GF-D8 (cell line): Measurements from ENCODE around the gene MYO3B.
"Not testable (repeated sequence)": the region's sequence is repeated elsewhere in the genome, so short reads cannot be mapped to it uniquely, and the experiment has no call there.

Experiments used
- DNase-seq: peaks from one replicate; lab custom pipeline; 2025; lab: John Stamatoyannopoulos, UW

Gene MYO3B

DNA sequence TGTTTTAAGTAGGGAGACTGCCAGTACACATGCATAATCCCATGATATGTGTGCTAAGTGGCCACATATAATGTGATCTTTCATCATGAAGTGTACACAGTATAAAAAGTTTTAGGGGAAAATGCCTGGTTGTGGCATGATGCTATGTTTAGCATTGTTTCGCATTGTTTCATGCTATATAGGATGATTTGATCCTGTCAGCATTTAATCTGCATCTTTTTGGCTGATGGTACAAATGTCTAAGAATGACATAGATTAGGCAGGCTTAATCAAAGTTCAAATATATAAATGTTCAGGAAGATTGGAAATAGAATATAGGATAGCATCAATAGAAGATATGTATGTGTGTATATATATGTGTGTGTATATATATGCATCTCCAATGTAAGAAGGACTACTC lies 83.6 kb downstream of the MYO3B start:
- DNase-seq, result no peak

DNA sequence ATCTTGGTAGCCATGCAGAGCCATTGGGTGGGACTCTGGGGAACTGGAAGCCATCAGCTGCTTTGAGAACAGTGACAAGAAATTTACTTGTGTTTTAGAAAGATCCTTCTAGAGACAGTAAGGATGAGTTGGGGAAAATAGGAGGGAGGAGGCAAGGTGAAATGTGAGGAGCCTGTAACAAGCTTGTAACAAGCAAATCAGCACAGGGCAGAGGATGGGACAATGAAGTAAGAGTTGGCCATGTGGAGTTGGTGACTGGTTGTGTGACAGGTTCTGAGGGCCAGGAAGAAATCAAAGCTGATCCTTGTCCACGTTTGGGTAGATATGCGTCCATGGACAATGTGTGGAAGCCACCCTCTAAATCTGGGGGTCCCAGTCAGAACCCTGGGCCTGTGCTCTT lies 84.4 kb downstream of the MYO3B start:
- DNase-seq, result no peak

- no peak for DNase-seq
Measured at GRCh38 chr2:170262806-170263205, 84.9 kb downstream of the MYO3B start.

DNA sequence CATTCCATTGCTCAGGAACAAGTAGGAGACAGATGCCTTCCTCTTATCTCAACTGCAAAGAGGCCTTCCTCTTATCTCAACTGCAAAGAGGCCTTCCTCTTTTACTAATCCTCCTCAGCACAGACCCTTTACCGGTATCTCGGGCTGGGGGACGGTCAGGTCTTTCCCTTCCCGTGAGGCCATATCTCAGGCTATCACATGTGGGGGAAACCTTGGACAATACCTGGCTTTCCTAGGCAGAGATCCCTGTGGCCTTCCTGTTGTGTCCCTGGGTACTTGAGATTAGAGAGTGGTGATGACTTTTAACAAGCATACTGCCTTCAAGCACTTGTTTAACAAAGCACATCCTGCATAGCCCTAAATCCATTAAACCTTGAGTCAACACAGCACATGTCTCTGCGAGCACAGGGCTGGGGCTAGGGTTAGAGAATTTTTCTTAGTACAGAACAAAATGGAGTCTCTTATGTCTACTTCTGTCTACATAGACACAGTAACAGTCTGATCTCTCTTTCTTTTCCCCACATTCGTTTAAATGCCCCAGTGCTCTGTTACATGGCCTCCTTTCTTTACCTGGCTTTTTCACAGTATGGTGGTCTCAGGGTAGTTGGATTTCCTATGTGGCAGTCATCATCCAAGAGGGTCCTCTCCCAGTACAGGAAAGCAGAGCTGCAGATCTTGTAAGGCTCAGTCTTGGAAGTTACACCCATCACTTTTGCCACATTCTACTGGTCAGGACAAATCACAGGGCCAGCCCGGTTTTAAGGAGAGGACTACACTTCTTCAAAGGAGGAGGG lies 86.0 kb downstream of the MYO3B start:
- peak; percentile 6 for DNase-seq

DNA sequence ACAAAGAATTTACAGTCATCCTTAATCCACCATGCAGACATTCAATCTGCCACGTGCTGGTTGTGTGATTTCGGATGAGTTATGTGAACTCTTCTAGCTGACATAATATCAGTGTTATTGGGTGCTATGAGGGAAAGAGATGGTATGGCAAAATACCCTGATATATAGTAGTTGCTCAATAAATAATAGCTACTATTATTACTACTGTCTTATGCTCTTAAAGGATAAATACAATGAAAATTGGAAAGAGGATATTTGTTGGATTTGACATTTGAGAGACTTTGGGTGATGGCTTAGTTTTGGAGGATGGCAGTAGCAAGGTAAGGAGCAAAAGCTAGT lies 86.5 kb downstream of the MYO3B start:
- DNase-seq, result no peak

DNA sequence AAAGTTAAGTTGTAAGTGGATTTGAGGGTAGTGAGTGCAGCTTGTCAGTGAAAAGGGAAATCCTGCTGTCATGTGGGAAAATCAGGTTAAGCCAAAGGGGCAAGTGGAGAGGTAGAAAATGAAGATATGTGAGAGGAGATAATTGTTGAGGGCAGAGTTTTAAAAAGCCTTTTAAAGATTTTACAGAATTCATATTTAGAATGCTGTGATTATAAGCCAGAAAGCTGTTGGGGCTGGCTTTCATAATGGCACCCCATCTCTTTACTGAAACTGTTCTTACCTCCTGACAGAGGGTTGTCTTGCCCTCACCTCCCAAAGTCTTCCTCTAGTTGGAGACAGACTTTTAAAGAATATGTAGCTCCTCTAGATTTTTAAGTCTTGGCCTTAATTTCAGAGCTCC lies 86.9 kb downstream of the MYO3B start:
- DNase-seq, result no peak

DNA sequence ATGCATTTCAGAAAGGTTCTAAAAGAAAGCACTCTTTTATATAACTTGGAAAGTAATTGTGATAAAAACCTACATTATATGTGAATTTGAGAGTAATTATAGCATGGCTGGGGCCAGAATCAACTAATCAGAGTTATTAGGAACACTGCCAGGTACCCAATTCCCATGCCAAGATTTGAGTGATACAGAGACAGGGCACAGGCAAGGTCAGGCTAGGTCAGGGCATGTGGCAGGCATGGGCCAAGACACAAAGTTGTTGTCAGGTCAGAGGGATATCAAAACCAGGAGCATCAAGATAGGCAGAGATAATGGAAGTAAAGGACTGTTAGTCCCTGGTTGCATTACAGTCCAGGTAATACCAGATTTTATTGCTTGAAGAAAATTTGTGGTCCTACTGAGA lies 87.4 kb downstream of the MYO3B start:
- no peak for DNase-seq

GRCh38 chr2:170266358-170266757 lies 88.4 kb downstream of the MYO3B start:
- no peak for DNase-seq

DNA sequence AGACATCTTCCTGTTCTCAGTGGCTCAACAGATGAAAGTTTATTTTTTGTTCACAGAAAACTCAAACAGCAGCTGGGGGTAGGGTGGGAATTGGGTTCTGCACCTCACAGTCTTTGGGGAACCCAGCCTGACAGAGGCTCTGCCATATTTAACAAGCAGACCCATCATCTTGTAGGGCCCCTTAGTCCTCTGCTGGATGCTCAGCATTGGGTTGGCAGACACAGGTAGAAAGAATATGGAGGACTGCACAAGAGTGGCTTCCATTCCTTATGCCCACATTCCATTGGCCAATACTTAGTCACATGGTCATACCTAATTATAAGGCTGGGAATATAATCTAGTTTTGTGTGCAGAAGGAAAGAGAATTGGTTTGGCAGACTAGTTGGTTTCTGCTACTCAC lies 89.1 kb downstream of the MYO3B start:
- DNase-seq, result no peak

DNA sequence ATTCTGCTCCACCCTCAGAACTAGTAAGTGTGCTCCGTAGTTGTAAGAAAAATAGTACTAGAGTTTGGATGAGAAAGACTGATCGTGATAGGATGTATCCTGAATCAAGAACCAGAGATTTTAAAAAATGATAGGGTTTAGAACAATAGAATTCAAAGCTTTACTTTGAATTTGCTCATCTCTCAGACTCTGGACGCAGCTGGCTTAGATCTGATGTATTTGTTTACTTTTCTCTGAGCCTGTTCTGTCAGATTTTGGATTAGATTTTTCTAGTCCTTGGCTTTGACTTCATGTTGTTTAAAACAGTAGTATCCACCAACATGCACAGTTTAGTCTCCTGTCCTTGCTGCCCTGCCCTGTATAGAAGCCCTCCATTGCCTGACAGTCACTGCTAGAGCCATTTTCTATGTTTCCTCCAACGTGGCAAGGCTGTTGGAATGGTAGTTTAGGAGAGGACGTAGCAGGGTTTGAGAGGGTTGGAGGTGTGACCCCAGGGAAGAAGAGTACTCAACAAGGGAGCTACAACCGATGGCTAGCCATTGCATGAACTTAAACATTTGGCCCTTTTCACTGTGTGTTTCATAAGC lies 92.4 kb downstream of the MYO3B start:
- DNase-seq, result no peak

- DNase-seq, result no peak
Measured at GRCh38 chr2:170271340-170271739, 93.4 kb downstream of the MYO3B start.

DNA sequence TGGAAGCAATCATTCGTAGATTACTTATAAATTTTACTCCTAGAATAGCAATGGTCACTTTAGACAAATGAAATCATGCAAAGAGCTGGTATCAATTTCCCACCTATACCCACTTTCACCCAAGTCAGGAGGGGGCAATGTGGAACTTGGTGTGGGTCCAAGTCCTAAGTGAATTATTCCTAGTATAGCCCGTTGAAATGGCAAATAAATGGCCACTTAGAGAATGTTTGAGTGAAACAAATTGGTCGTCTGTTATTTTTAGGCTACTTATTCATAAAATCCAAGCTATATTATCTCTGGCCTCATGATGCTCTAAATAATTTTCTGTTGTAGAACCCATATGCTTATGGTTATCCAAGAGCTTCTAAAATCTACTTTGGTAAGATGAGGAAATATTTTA lies 98.1 kb downstream of the MYO3B start:
- DNase-seq, result no peak

DNA sequence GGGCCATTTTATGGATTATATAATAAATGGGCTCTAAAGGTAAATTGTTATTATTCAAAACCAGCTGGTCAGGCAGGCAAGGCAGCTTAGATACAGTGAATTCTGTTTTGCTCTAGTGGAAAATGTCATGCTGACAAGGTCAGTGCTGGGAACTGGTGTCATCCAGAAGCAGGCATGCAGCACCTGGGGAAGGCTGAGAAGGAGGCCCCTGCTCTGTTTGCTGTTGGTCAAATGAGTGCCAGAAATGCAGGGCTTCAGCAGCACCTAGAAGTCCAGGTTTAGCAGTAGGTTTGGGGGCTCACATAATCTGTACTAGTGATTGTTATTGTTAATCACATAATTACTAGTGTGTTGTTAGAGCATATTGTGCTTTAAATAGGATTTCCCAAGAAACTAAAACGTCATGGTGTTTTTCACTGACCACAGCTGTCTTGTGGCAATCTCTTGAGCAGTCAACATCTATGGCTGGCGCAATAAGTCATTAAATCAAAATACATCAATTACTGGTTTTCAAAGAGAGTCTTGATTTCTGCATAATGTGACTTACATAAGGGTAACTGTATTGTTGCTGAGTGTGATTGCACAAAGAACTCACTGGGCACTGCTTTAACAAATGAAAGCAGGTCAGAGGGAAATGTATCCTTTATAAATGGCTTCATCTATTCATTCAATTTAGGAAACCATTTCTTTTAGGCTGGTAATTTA lies 99.1 kb downstream of the MYO3B start:
- no peak for DNase-seq

DNA sequence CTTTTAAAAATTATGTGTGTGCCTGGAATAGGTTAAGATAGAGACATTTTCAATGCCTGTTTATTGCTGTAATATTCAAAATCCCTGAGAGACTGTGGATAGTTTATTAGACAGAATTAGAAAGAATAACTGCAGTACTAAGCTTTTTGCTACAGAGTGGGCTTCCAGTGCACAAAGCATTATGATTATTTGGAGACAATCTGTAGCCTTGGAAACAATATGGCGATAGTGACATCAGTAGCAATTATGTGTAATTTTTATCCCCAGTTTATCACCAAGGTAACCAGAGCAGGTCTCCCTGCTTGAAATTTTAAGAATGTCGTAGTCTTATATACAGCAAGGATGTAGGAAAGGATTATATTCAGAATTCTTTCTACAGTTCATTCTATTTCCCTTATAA lies 100.0 kb downstream of the MYO3B start:
- DNase-seq, result no peak

DNA sequence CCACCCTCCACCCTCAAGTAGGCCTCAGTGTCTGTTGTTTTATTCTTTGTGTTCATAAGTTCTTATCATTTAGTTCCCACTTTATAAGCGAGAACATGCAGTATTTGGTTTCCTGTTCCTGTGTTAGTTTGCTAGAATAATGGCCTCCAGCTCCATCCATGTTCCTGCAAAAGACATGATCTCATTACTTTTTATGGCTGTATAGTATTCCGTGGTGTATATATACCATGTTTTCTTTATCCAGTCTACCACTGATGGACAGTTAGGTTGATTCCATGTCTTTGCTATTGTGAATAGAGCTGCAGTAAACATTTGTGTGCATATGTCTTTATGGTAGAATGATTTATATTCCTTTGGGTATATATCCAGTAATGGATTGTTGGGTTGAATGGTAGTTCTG lies 101.7 kb downstream of the MYO3B start:
- DNase-seq, result not testable (repeated sequence)

DNA sequence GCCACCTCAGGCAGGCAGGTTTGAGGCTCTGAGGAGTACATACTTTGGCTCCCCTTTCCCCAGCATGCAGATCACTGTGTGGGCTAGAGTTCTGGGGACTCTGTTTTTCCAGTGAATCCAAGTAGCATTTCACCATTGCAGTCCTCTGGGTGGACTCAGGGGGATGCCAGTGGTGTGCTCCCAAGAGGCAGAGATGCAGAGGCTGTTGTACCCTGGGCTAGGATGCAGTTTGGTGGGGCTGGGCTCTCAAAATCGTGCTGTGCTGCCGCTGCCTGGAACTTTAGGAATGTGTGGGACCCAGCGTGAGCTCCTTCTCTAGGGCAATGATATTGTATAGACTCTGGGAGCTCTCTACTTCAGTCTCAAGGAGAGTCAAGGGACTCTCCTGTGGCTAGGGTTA lies 104.9 kb downstream of the MYO3B start:
- no peak for DNase-seq

- no peak for DNase-seq
Measured at GRCh38 chr2:170284205-170284604, 106.3 kb downstream of the MYO3B start.

DNA sequence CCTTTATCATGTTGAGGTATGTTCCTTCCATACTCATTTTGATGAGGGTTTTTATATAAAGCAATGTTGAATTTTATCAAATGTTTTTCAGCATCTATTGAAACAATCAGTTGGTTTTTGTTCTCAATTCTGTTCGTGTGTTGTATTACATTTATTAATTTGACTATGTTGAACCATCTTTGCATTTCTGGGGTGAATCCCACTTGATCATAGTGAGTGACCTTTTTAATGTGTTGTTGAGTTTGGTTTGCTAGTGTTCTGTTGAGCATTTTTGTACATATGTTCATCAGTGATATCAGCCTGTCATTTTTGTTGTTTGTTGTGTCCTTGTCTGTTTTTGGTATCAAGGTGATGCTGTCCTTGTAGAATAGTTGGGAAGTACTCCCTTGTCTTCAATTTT lies 110.9 kb downstream of the MYO3B start:
- DNase-seq, result no peak

GRCh38 chr2:170291474-170291873 lies 113.5 kb downstream of the MYO3B start:
- no peak for DNase-seq

DNA sequence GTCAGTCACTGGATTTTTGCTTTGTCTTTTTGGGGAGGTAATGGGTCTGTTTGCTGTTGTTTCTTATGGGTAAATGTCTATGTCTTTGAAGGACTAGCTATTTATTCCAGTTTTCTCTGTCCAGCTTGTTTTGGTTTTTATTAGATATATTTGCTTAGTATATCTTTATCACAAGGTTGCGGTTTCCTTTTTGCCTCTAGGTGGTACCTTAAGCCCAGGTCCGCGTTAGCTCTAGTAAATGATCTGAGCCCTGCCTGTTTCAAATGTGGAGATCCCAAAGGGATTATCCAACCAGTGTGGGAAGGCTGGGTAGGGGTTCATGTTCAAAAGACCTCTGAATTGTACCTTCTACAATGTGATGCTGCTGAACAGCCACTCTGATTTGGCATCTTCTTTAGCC lies 114.5 kb downstream of the MYO3B start:
- no peak for DNase-seq

GRCh38 chr2:170297496-170297895 lies 119.5 kb downstream of the MYO3B start:
- no peak for DNase-seq

GRCh38 chr2:170298115-170298514 lies 120.2 kb downstream of the MYO3B start:
- no peak for DNase-seq

- DNase-seq, result no peak
Measured at GRCh38 chr2:170298861-170299429, 121.0 kb downstream of the MYO3B start.
